IMR-90 (cell line): ENCODE results near the gene CIROP. TPM values are rescaled to one million over a fixed set of nuclear protein-coding genes. Genes with fewer than 3 reads are reported as not detected.

Experiments used
- ATAC-seq: fragments of 200-7000 bp; cut with Tn5 transposase; 2 replicates; pipeline ENCODE4 v1.9.1; 2020; ENCODE audit warnings: low read depth, mild to moderate bottlenecking, moderate library complexity
- BruUV-seq: library from RNA; stranded (reverse); fragments of 400-500 nt; replicated peaks from 2 replicates; lab custom pipeline; 2021; lab: Mats Ljungman, UMichigan
- CTCF ChIA-PET: fragments of 300-600 bp; formaldehyde crosslinking; extraction: SDS; loops from one replicate; lab custom pipeline; 2021; ENCODE audit warnings: antibody characterized with exemption; lab: Yijun Ruan, JAX
- POLR2A ChIA-PET: fragments of 300-600 bp; sonication (Branson Sonifier 250); formaldehyde crosslinking; loops from one replicate; lab custom pipeline; 2022; ENCODE audit warnings: antibody characterized with exemption; ENCODE audit not compliant: unreplicated experiment; lab: Charles Lee
- DNase-seq: peaks from one replicate; pipeline ENCODE4 v3.0.0; 2013
- H2AFZ ChIP-seq: replicated peaks from 2 replicates; pipeline ENCODE3; 2013; ENCODE audit warnings: low read length, mild to moderate bottlenecking; ENCODE audit not compliant: poor library complexity
- H2AK5ac ChIP-seq: 2 replicates; pipeline ENCODE4 v1.6.1; 2013; ENCODE audit warnings: low read depth, low read length, inconsistent platforms
- H2AK9ac ChIP-seq: replicated peaks from 2 replicates; pipeline ENCODE3; 2013; ENCODE audit warnings: mild to moderate bottlenecking, low read depth, low read length, moderate library complexity; ENCODE audit not compliant: poor library complexity
- H2BK120ac ChIP-seq: 2 replicates; pipeline ENCODE4 v1.6.1; 2013; ENCODE audit warnings: low read depth, low read length, inconsistent platforms
- H2BK15ac ChIP-seq: 3 replicates; pipeline ENCODE4 v1.6.1; 2013; ENCODE audit warnings: low read depth, low read length, inconsistent platforms
- H2BK20ac ChIP-seq: 2 replicates; pipeline ENCODE4 v1.6.1; 2013; ENCODE audit warnings: low read depth, mild to moderate bottlenecking, inconsistent platforms, low read length, moderate library complexity
- H2BK5ac ChIP-seq: 2 replicates; pipeline ENCODE4 v1.6.1; 2013; ENCODE audit warnings: mild to moderate bottlenecking, low read depth, low read length, inconsistent platforms; ENCODE audit not compliant: poor library complexity, severe bottlenecking
- H3K14ac ChIP-seq: replicated peaks from 2 replicates; pipeline ENCODE4 v1.6.1; 2013; ENCODE audit warnings: low read depth, low read length, inconsistent platforms
- H3K18ac ChIP-seq: 2 replicates; pipeline ENCODE4 v1.6.1; 2013; ENCODE audit warnings: low read depth, low read length, control low read depth
- H3K23ac ChIP-seq: 2 replicates; pipeline ENCODE4 v1.6.1; 2013; ENCODE audit warnings: low read depth, low read length, inconsistent platforms
- H3K27ac ChIP-seq: 2 replicates; pipeline ENCODE4 v1.5.1; 2013; ENCODE audit warnings: mild to moderate bottlenecking, control low read depth, low read length; ENCODE audit not compliant: insufficient read depth
- H3K27me3 ChIP-seq: 2 replicates; pipeline ENCODE4 v1.6.1; 2013; ENCODE audit warnings: low read length; ENCODE audit not compliant: control insufficient read depth, insufficient read depth
- H3K36me3 ChIP-seq: 2 replicates; pipeline ENCODE4 v1.6.1; 2013; ENCODE audit warnings: low read length, mixed read lengths; ENCODE audit not compliant: control insufficient read depth, insufficient read depth
- H3K4ac ChIP-seq: 2 replicates; pipeline ENCODE4 v1.6.1; 2013; ENCODE audit warnings: low read depth, low read length, inconsistent platforms
- H3K4me1 ChIP-seq: 2 replicates; pipeline ENCODE4 v1.6.1; 2013; ENCODE audit warnings: low read length, mixed read lengths; ENCODE audit not compliant: control insufficient read depth, insufficient read depth
- H3K4me2 ChIP-seq: 2 replicates; pipeline ENCODE4 v1.6.1; 2013; ENCODE audit warnings: low read depth, mild to moderate bottlenecking, control low read depth, low read length, moderate library complexity
- H3K4me3 ChIP-seq: 2 replicates; pipeline ENCODE4 v1.5.1; 2013; ENCODE audit warnings: low read depth, mild to moderate bottlenecking, control low read depth, low read length, moderate library complexity; ENCODE audit not compliant: insufficient read depth
- H3K56ac ChIP-seq: 2 replicates; pipeline ENCODE4 v1.6.1; 2013; ENCODE audit warnings: low read length, inconsistent platforms; ENCODE audit not compliant: insufficient read depth; ENCODE audit errors: extremely low read depth
- H3K79me1 ChIP-seq, 2 experiments: 2 replicates each; pipeline ENCODE4 v1.6.1; 2013; ENCODE audit warnings: low read length in 2 of 2, inconsistent platforms in 1 of 2, low read depth in 1 of 2
- H3K9ac ChIP-seq: 2 replicates; pipeline ENCODE4 v1.6.1; 2013; ENCODE audit warnings: low read depth, low read length, control low read depth
- H3K9me1 ChIP-seq: 2 replicates; pipeline ENCODE4 v1.6.1; 2013; ENCODE audit warnings: low read length, inconsistent platforms; ENCODE audit not compliant: insufficient read depth
- H3K9me3 ChIP-seq: 2 replicates; pipeline ENCODE4 v1.6.1; 2013; ENCODE audit warnings: low read length; ENCODE audit not compliant: control insufficient read depth, insufficient read depth
- H4K20me1 ChIP-seq: 2 replicates; pipeline ENCODE4 v1.6.1; 2013; ENCODE audit warnings: low read length, inconsistent platforms; ENCODE audit not compliant: insufficient read depth
- H4K5ac ChIP-seq: 2 replicates; pipeline ENCODE4 v1.6.1; 2013; ENCODE audit warnings: mild to moderate bottlenecking, low read depth, low read length, control low read depth
- H4K8ac ChIP-seq, 2 experiments: 2 replicates each; pipeline ENCODE4 v1.6.1; 2013; ENCODE audit warnings: low read depth in 2 of 2, low read length in 2 of 2, control low read depth in 1 of 2, inconsistent platforms in 1 of 2
- H4K91ac ChIP-seq: 2 replicates; pipeline ENCODE4 v1.6.1; 2013; ENCODE audit warnings: low read depth, low read length, inconsistent platforms; ENCODE audit not compliant: insufficient read depth
- BHLHE40 ChIP-seq: fragments of 150-350 bp; IDR thresholded peaks from 2 replicates; pipeline ENCODE4 v1.6.1; 2016; ENCODE audit warnings: mild to moderate bottlenecking, low read depth, low read length
- CEBPB ChIP-seq: IDR thresholded peaks from 2 replicates; pipeline ENCODE4 v1.6.1; 2012; ENCODE audit warnings: low read depth, low read length, improper control_type of control experiment
- CHD1 ChIP-seq: IDR thresholded peaks from 2 replicates; pipeline ENCODE4 v1.6.1; 2012; ENCODE audit warnings: low read depth, low read length, improper control_type of control experiment
- ELK1 ChIP-seq: fragments of 150-350 bp; IDR thresholded peaks from 2 replicates; pipeline ENCODE4 v1.6.1; 2016; ENCODE audit warnings: low read depth, mild to moderate bottlenecking, low read length, moderate library complexity, borderline replicate concordance
- FOS ChIP-seq: fragments of 150-350 bp; IDR thresholded peaks from 2 replicates; pipeline ENCODE4 v1.6.1; 2016; ENCODE audit warnings: low read depth, low read length
- MAFK ChIP-seq: IDR thresholded peaks from 2 replicates; pipeline ENCODE4 v1.6.1; 2012; ENCODE audit warnings: low read depth, low read length, improper control_type of control experiment
- MAZ ChIP-seq: IDR thresholded peaks from 2 replicates; pipeline ENCODE4 v1.6.1; 2012; ENCODE audit warnings: low read depth, mild to moderate bottlenecking, low read length, improper control_type of control experiment, moderate library complexity, borderline replicate concordance
- MXI1 ChIP-seq: IDR thresholded peaks from 2 replicates; pipeline ENCODE4 v1.6.1; 2012; ENCODE audit warnings: low read depth, mild to moderate bottlenecking, low read length, moderate library complexity, borderline replicate concordance
- NFE2L2 ChIP-seq: fragments of 150-350 bp; IDR thresholded peaks from 2 replicates; pipeline ENCODE4 v1.6.1; 2016; ENCODE audit warnings: low read depth, mild to moderate bottlenecking, low read length
- POLR2A ChIP-seq: IDR thresholded peaks from 2 replicates; pipeline ENCODE4 v1.6.1; 2012; ENCODE audit warnings: mild to moderate bottlenecking, low read depth, low read length
- RAD21 ChIP-seq: IDR thresholded peaks from 2 replicates; pipeline ENCODE4 v1.6.1; 2012; ENCODE audit warnings: low read length, improper control_type of control experiment
- RCOR1 ChIP-seq: IDR thresholded peaks from 2 replicates; pipeline ENCODE4 v1.6.1; 2012; ENCODE audit warnings: mild to moderate bottlenecking, low read length, improper control_type of control experiment; ENCODE audit not compliant: insufficient replicate concordance
- RFX5 ChIP-seq: IDR thresholded peaks from 2 replicates; pipeline ENCODE4 v1.8.0; 2012; ENCODE audit warnings: low read depth, mild to moderate bottlenecking, low read length, moderate library complexity
- SMC3 ChIP-seq: fragments of 150-350 bp; IDR thresholded peaks from 2 replicates; pipeline ENCODE4 v1.6.1; 2016; ENCODE audit warnings: low read depth, mild to moderate bottlenecking, antibody characterized with exemption, low read length, moderate library complexity
- WGBS, 2 experiments: methylation state at CpG; one replicate each; pipeline versions ENCODE4 v1.1.5 to v1.1.7; 2013; ENCODE audit warnings: missing lambda C conversion rate in 2 of 2; ENCODE audit not compliant: insufficient read length in 1 of 2; ENCODE audit errors: extremely low coverage in 2 of 2; 5-methylcytosine and 5-hydroxymethylcytosine counted together
- dilution Hi-C: fragments of 300-500 bp; cut with HindIII; formaldehyde crosslinking; loops from one replicate; pipeline ENCODE4 v1.14.3; 2018; ENCODE audit warnings: low sequenced_read_pairs; ENCODE audit not compliant: unreplicated experiment
- in situ Hi-C: fragments of 300-500 bp; cut with MboI; formaldehyde crosslinking; loops from 3 replicates; pipeline ENCODE4 v1.14.3; 2019; ENCODE audit warnings: low sequenced_read_pairs, inconsistent platforms, mixed read lengths
- intact Hi-C: fragments of 100-400 bp; cut with micrococcal nuclease; formaldehyde crosslinking; loops from 2 replicates; pipeline ENCODE4 v1.10.0; 2022
- polyA plus RNA-seq, 3 experiments: library from polyadenylated mRNA; depleted of rRNA; stranded (reverse); fragments of >200 nt; gene quantifications; 2 replicates each; pipeline ENCODE4 v1.2.3, GENCODE V29; 2012; ENCODE audit warnings: low replicate concordance in 1 of 3
- total RNA-seq: library from RNA; depleted of rRNA; stranded (reverse); fragments of >200 nt; gene quantifications from 2 replicates; pipeline ENCODE4 v1.2.3, GENCODE V29; 2012
- TF ChIP-seq, protein P1 (sequence below): fragments of 150-350 bp; IDR thresholded peaks from 2 replicates; pipeline ENCODE4 v1.6.1; 2017; ENCODE audit warnings: mild to moderate bottlenecking, antibody characterized with exemption, low read length, low read depth
- TF ChIP-seq, protein P2 (sequence below): conservative IDR thresholded peaks from 2 replicates; pipeline ENCODE4 v1.5.1; 2012; ENCODE audit warnings: mild to moderate bottlenecking, low read depth, low read length, improper control_type of control experiment

Gene CIROP
- total and polyA plus RNA-seq, 2 of the 4 experiments (the other 2 are of a cell fraction) = 0.31 to 0.36 TPM

DNA sequence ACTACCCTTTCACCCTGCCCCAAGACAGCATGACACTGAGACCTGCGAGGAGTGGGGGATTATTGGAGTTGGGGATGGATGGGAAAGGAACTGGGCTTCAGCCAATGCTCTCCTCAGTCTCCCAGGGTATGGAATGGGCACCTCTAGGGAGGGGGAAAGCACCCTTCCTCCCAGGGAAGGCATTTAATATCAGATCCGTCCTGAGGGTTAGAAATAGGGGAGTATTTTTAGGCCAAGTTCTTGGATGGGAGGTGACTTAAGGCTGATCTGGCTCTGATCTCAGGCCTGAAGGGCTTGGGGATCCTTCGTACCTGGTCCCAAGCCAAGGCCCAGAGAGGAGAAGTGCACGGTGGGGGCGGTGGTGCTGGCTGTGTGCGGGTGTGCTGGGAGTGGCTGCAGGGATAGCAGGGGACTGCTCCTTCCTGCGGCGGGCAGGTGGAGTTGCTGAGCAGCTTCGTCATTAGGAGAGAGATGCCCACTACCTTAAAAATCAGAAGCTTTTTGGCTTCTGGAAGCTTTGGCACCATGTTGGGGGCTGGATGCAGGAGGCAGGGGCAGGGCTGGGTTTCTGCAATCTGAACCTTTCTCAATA is 21.2 kb upstream of the CIROP start:
- in situ Hi-C loops (loop anchor here (5.0 kb wide), 1 partner anchor 56 kb away; the partner anchor contains the start of gene SLC7A8), dilution Hi-C loops (no loop called here), intact Hi-C loops (no loop called here)
- Histone ChIP-seq H4K5ac (no peak overlapping the region), H4K20me1 (no peaks in the 10 kb centered on the region), H2BK120ac (no peak overlapping the region), H3K56ac (no peak overlapping the region), H3K36me3 (no peaks in the 10 kb centered on the region), H4K91ac (no peak overlapping the region), H2BK20ac (no peak overlapping the region), H3K4me1 (0 out of 2 replicates have a peak, but pooled peaks cover 3% of the 10 kb centered on the region), H3K18ac (no peak overlapping the region), H2BK15ac (no peak overlapping the region), H3K9me1 (no peaks in the 10 kb centered on the region), H3K27ac (no peak overlapping the region), H2AK9ac (no peak overlapping the region), H3K4me2 (no peak overlapping the region), H3K79me1 (no peaks in the 10 kb centered on the region), H3K14ac (no peak overlapping the region), H4K8ac (no peak overlapping the region), H3K27me3 (peaks cover 23% of the 10 kb centered on the region), H2BK5ac (no peak overlapping the region), H2AK5ac (no peak overlapping the region), H3K23ac (no peak overlapping the region), H3K9me3 (no peaks in the 10 kb centered on the region), H3K9ac (no peak overlapping the region), H3K4me3 (no peak overlapping the region), H3K4ac (no peak overlapping the region), H2AFZ (no peak overlapping the region)
- no TSS peak for BruUV-seq
- no CpG with 5 or more reads among the region's 9 CpGs for WGBS, 2 experiments
- POLR2A ChIA-PET = no interaction called here
- no peak for ATAC-seq
- CTCF ChIA-PET = no interaction called here
- TF ChIP-seq MXI1 = no peak
- TF ChIP-seq RAD21 = no peak
- no peak for TF ChIP-seq NFE2L2
- no peak for TF ChIP-seq RFX5
- TF ChIP-seq, protein P1, sequence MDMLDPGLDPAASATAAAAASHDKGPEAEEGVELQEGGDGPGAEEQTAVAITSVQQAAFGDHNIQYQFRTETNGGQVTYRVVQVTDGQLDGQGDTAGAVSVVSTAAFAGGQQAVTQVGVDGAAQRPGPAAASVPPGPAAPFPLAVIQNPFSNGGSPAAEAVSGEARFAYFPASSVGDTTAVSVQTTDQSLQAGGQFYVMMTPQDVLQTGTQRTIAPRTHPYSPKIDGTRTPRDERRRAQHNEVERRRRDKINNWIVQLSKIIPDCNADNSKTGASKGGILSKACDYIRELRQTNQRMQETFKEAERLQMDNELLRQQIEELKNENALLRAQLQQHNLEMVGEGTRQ = no peak
- no peak for TF ChIP-seq BHLHE40
- TF ChIP-seq, protein P2, sequence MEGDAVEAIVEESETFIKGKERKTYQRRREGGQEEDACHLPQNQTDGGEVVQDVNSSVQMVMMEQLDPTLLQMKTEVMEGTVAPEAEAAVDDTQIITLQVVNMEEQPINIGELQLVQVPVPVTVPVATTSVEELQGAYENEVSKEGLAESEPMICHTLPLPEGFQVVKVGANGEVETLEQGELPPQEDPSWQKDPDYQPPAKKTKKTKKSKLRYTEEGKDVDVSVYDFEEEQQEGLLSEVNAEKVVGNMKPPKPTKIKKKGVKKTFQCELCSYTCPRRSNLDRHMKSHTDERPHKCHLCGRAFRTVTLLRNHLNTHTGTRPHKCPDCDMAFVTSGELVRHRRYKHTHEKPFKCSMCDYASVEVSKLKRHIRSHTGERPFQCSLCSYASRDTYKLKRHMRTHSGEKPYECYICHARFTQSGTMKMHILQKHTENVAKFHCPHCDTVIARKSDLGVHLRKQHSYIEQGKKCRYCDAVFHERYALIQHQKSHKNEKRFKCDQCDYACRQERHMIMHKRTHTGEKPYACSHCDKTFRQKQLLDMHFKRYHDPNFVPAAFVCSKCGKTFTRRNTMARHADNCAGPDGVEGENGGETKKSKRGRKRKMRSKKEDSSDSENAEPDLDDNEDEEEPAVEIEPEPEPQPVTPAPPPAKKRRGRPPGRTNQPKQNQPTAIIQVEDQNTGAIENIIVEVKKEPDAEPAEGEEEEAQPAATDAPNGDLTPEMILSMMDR = no peak
- TF ChIP-seq FOS = no peak
- TF ChIP-seq ELK1 = no peak
- TF ChIP-seq MAFK = no peak
- TF ChIP-seq SMC3 = no peak
- TF ChIP-seq RCOR1 = no peak
- TF ChIP-seq POLR2A = no peak
- no peak for TF ChIP-seq MAZ
- no peak for TF ChIP-seq CHD1
- TF ChIP-seq CEBPB = no peak
- DNase-seq = no peak
